ENCODE results near the gene TMEM54.

DNA sequence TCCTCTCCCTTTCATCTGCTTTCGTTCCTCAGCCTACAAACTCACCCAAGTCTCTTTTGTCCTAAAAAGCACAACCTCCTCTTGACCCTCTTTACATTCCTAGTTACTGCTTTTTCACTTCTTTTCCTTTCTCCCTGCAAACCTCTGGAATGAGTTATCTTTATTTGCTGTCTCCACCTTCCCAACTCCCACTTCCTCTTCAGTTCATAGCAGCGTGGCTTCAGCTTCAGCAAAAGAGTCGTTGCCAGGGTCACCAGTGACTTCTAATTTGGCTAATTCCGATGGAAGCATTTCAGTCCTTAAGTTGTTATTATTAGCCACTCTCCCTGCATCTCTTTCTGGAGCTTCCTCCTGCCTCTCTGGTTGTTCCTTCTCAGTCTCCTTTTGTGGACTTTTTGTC, 6.2 kb upstream of the TMEM54 start:
- TF ChIP-seq EZH2 (IDR thresholded peaks at IDR 0.05; ENCODE audit: insufficient read depth, poor library complexity, severe bottlenecking) = no peak
- no peak for TF ChIP-seq EZH2phosphoT487 (IDR thresholded peaks at IDR 0.05; ENCODE audit: insufficient read depth, low read depth)
